ENCODE data around the gene FBXL22. TPM values are rescaled to one million over a fixed set of nuclear protein-coding genes. Genes with fewer than 3 reads are reported as not detected.

Gene FBXL22
- total RNA-seq, 1 experiment from 2014 or later: 0.49 TPM

DNA sequence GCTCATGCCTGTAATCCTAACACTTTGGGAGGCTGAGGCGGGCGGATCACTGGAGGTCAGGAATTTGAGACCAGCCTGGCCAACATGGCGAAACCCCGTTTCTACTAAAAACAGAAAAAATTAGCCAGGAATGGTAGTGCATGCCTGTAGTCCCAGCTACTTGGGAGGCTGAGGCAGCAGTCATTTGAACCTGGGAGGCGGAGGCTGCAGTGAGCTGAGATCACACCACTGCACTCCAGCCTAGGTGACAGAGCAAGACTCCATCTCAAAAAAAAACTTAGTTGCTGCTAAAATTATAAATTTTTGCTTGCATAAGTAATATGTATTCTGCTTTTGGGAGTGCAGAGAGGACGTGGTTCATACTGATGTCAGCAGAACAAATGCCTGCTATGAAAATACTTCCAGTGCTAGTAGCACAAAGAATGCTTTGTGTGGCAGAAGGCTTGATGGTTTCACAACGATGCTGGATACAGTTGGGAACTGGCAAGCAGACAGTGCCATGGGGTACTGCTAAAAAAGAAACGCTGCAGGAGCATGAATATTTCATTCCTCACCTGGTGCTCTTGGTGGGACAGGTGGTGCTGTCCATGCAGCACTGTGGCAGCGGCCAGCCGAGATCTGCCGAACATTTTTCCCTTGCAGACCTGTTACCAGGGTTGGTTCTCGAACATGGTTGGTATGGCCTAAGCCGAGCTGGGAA lies 31.1 kb downstream of the FBXL22 start:
- intact Hi-C loops (cut with micrococcal nuclease): no loop called here
- RAD21 ChIA-PET (ENCODE audit: low non-redundant PET in 1 of 2, low total read pairs in 2 of 2, uncharacterized antibody in 2 of 2, unreplicated experiment in 2 of 2): no interaction called here
- H3K9ac ChIP-seq (ENCODE audit: low read length): no peak overlapping the region
- H3K79me2 ChIP-seq (ENCODE audit: insufficient read depth, low read length): no peaks in the 10 kb centered on the region
- H3K27ac ChIP-seq (ENCODE audit: low read depth, low read length): no peak overlapping the region
- H3K4me2 ChIP-seq (ENCODE audit: low read length): no peak overlapping the region
- no peak overlapping the region for H3K4me3 ChIP-seq (replicated peaks in 1 of 2; ENCODE audit: low read depth in 1 of 2, low read length in 2 of 2)
- H3K4me1 ChIP-seq (ENCODE audit: control insufficient read depth in 1 of 2, insufficient read depth in 2 of 2, low read length in 2 of 2): no peaks in the 10 kb centered on the region
- H3K36me3 ChIP-seq (ENCODE audit: control insufficient read depth in 1 of 2, insufficient read depth in 2 of 2, low read length in 2 of 2): peaks cover 0 to 10% of the 10 kb centered on the region in 2 experiments; a peak in 2 of 4 replicates
- DNase-seq (ENCODE audit: low read depth, low spot score) (no peak), ATAC-seq (no peak)
- no peaks in the 10 kb centered on the region for H3K9me2 ChIP-seq (ENCODE audit: insufficient read depth)
- POLR2A ChIA-PET: no interaction called here
- H3K9me3 ChIP-seq (ENCODE audit: control insufficient read depth in 1 of 2, insufficient read depth in 1 of 2, low read depth in 1 of 2, low read length in 2 of 2): no peaks in the 10 kb centered on the region
- H3K27me3 ChIP-seq (ENCODE audit: insufficient read depth, low read length): no peaks in the 10 kb centered on the region
- BruUV-seq (replicated peaks): no TSS peak
- no peak overlapping the region for H2AFZ ChIP-seq (ENCODE audit: low read depth, low read length, poor library complexity, severe bottlenecking)
- TF ChIP-seq RAD21 (IDR thresholded peaks at IDR 0.05; ENCODE audit: low read depth): no peak
- no peak for TF ChIP-seq CEBPB (IDR thresholded peaks at IDR 0.05; ENCODE audit: low read depth)
- TF ChIP-seq TCF7L2 (IDR thresholded peaks at IDR 0.05; ENCODE audit: borderline replicate concordance, extremely low read depth, insufficient read depth, insufficient read length): no peak
- no peak for TF ChIP-seq FOSL1 (IDR thresholded peaks at IDR 0.05; ENCODE audit: low read depth)
- TF ChIP-seq JUND (IDR thresholded peaks at IDR 0.05): no peak
- no peak for TF ChIP-seq YY1 (IDR thresholded peaks at IDR 0.05; ENCODE audit: extremely low read depth, insufficient replicate concordance, low read depth, low read length)
- TF ChIP-seq EZH2 (IDR thresholded peaks at IDR 0.05): no peak
- TF ChIP-seq ZNF274 (IDR thresholded peaks at IDR 0.05; ENCODE audit: low read depth, low read length): no peak
- no peak for TF ChIP-seq EZH2phosphoT487 (IDR thresholded peaks at IDR 0.05; ENCODE audit: borderline replicate concordance)
- TF ChIP-seq POLR2AphosphoS5 (IDR thresholded peaks at IDR 0.05; ENCODE audit: low read depth, low read length): no peak
- no peaks in the 10 kb centered on the region for H4K20me1 ChIP-seq (ENCODE audit: insufficient read depth)
- CTCF ChIA-PET: no interaction called here

All from HCT116 (cell line).